PC-9 (cell line): ENCODE measurements around the gene SLC35F3.

Source experiments
- CTCF ChIP-seq: fragments of 200-600 bp; sonication (generic); conservative IDR thresholded peaks from 2 replicates; pipeline ENCODE4 v1.6.1; 2017; ENCODE audit warnings: mixed run types, antibody characterized with exemption, mild to moderate bottlenecking, moderate library complexity
- EZH2 ChIP-seq: fragments of 200-600 bp; sonication (generic); IDR thresholded peaks from 2 replicates; pipeline ENCODE4 v1.8.0; 2017; ENCODE audit warnings: antibody characterized with exemption, low read depth

DNA sequence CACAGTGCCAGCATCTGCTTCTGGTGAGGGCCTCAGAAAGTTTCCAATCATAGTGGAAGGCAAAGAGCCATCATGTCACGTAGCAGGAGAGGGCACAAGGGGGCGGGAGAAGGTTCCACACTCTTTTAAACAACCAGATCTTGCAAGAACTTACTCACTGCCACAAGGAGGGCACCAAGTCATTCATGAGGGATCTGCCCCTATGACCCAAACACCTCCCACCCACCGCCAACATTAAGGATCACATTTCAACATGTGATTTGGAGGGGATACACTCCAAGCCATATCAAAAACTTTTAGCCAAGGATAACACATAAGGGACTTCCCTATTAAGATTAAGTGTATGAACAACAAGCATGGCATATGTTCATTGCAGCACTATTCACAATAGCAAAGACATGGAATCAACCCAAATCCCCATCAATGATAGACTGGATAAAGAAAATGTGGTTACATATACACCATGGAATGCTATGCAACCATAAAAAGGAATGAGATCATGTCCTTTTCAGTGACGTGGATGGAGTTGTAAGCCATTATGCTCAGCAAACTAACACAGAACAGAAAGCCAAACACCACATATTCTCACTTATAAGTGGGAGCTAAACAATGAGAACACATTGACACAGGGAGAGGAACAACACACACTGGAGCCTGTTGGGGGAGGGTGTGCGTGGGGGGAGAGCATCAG, 19.9 kb upstream of the SLC35F3 start:
- no peak for TF ChIP-seq CTCF
- TF ChIP-seq EZH2: no peak
